SK-N-SH treated with all-trans-retinoic acid at 6 μM for 48 hours (cell line): ENCODE measurements around the gene B9D1.

Experiments used
- ATAC-seq: fragments of 200-7000 bp; cut with Tn5 transposase; 3 replicates; pipeline ENCODE4 v1.9.1; 2020; ENCODE audit warnings: mild to moderate bottlenecking, moderate library complexity
- ARNTL ChIP-seq: fragments of 450-650 bp; formaldehyde crosslinking; IDR thresholded peaks from 2 replicates; pipeline ENCODE4 v1.5.0; 2020; ENCODE audit warnings: low read depth, mild to moderate bottlenecking, moderate library complexity, borderline replicate concordance
- BACH2 ChIP-seq: fragments of 250-450 bp; sonication (Bioruptor Pico); IDR thresholded peaks from 2 replicates; pipeline ENCODE4 v1.9.0; 2021; ENCODE audit warnings: mild to moderate bottlenecking, borderline replicate concordance
- ESRRG ChIP-seq: fragments of 250-450 bp; sonication (Bioruptor Pico); IDR thresholded peaks from 2 replicates; pipeline ENCODE4 v1.6.1; 2021; ENCODE audit warnings: mild to moderate bottlenecking
- GLIS3 ChIP-seq: fragments of 250-450 bp; sonication (Bioruptor Pico); IDR thresholded peaks from 2 replicates; pipeline ENCODE4 v1.5.0; 2020; ENCODE audit warnings: mild to moderate bottlenecking, moderate library complexity
- OSR1 ChIP-seq: fragments of 250-450 bp; sonication (Bioruptor Pico); IDR thresholded peaks from 2 replicates; pipeline ENCODE4 v1.8.0; 2022; ENCODE audit warnings: moderate library complexity, mild to moderate bottlenecking, inconsistent platforms
- PPARA ChIP-seq: fragments of 250-450 bp; sonication (Bioruptor Pico); IDR thresholded peaks from 2 replicates; pipeline ENCODE4 v1.5.0; 2020; ENCODE audit warnings: mild to moderate bottlenecking, borderline replicate concordance
- RARB ChIP-seq: fragments of 250-450 bp; sonication (Bioruptor Pico); IDR thresholded peaks from 2 replicates; pipeline ENCODE4 v1.8.0; 2021; ENCODE audit warnings: mild to moderate bottlenecking, moderate library complexity
- SNAI2 ChIP-seq: fragments of 250-450 bp; sonication (Bioruptor Pico); IDR thresholded peaks from 2 replicates; pipeline ENCODE4 v1.5.0; 2020; ENCODE audit warnings: mild to moderate bottlenecking, moderate library complexity
- TCF4 ChIP-seq: fragments of 250-450 bp; sonication (Bioruptor Pico); IDR thresholded peaks from 2 replicates; pipeline ENCODE4 v1.8.0; 2021; ENCODE audit warnings: mild to moderate bottlenecking, moderate library complexity, borderline replicate concordance
- TOX ChIP-seq: fragments of 250-450 bp; sonication (Bioruptor Pico); IDR thresholded peaks from 2 replicates; pipeline ENCODE4 v1.8.0; 2021; ENCODE audit warnings: mild to moderate bottlenecking, moderate library complexity, borderline replicate concordance
- TSHZ2 ChIP-seq: fragments of 250-450 bp; sonication (Bioruptor Pico); IDR thresholded peaks from 2 replicates; pipeline ENCODE4 v1.5.0; 2020; ENCODE audit warnings: mild to moderate bottlenecking, moderate library complexity
- ZC3H10 ChIP-seq: fragments of 250-450 bp; sonication (Bioruptor Pico); IDR thresholded peaks from 2 replicates; pipeline ENCODE4 v1.5.1; 2021; ENCODE audit warnings: mild to moderate bottlenecking, moderate library complexity
- ZFP3 ChIP-seq: fragments of 250-450 bp; sonication (Bioruptor Pico); IDR thresholded peaks from 2 replicates; pipeline ENCODE4 v1.5.0; 2020; ENCODE audit warnings: mild to moderate bottlenecking, moderate library complexity
- ZFP30 ChIP-seq: fragments of 450-650 bp; formaldehyde crosslinking; IDR thresholded peaks from 2 replicates; pipeline ENCODE4 v1.5.0; 2022; ENCODE audit warnings: mild to moderate bottlenecking, moderate library complexity
- ZNF565 ChIP-seq: fragments of 450-650 bp; formaldehyde crosslinking; conservative IDR thresholded peaks from 2 replicates; pipeline ENCODE4 v1.5.0; 2020; ENCODE audit warnings: low read depth, mild to moderate bottlenecking, moderate library complexity
- ZNF70 ChIP-seq: fragments of 450-650 bp; formaldehyde crosslinking; IDR thresholded peaks from 2 replicates; pipeline ENCODE4 v1.5.0; 2020; ENCODE audit warnings: mild to moderate bottlenecking, moderate library complexity
- TF ChIP-seq, protein P1 (sequence below): fragments of 250-450 bp; sonication (Bioruptor Pico); IDR thresholded peaks from 2 replicates; pipeline ENCODE4 v1.8.0; 2020; ENCODE audit warnings: mild to moderate bottlenecking, moderate library complexity, borderline replicate concordance
- TF ChIP-seq, protein P2 (sequence below): fragments of 250-450 bp; sonication (Bioruptor Pico); IDR thresholded peaks from 2 replicates; pipeline ENCODE4 v1.5.1; 2020; ENCODE audit warnings: low read depth, mild to moderate bottlenecking, moderate library complexity
- TF ChIP-seq, protein P3 (sequence below): fragments of 250-450 bp; sonication (Bioruptor Pico); IDR thresholded peaks from 2 replicates; pipeline ENCODE4 v1.8.0; 2021; ENCODE audit warnings: low read depth, mild to moderate bottlenecking, moderate library complexity, borderline replicate concordance

Gene B9D1

DNA sequence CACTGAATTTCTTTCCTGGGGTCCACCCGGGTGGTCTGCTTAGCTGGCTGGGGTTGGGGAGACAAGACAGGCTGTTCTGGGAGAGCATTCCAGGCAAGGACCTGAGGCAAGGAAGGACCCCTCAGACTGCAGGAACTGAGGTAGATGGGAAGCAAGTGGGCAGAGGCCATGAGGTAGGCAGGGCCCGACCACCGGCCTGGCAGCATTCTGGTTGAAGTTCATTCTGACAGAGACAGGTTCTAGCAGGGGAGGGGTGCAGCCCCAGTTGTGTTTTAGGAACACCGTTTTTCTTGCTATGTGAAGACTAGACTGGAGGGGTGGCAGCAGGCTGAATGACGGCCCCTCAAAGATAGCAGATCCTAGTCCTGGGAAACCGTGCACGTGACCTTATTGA lies 17.5 kb downstream of the B9D1 start:
- no peak for ATAC-seq
- no peak for TF ChIP-seq ZFP30 (CRISPR knock-in tag)
- no peak for TF ChIP-seq TOX (CRISPR knock-in tag)
- no peak for TF ChIP-seq RARB (CRISPR knock-in tag)
- TF ChIP-seq BACH2 (CRISPR knock-in tag): no peak
- no peak for TF ChIP-seq TSHZ2 (CRISPR knock-in tag)
- no peak for TF ChIP-seq PPARA (CRISPR knock-in tag)
- TF ChIP-seq, protein P1, sequence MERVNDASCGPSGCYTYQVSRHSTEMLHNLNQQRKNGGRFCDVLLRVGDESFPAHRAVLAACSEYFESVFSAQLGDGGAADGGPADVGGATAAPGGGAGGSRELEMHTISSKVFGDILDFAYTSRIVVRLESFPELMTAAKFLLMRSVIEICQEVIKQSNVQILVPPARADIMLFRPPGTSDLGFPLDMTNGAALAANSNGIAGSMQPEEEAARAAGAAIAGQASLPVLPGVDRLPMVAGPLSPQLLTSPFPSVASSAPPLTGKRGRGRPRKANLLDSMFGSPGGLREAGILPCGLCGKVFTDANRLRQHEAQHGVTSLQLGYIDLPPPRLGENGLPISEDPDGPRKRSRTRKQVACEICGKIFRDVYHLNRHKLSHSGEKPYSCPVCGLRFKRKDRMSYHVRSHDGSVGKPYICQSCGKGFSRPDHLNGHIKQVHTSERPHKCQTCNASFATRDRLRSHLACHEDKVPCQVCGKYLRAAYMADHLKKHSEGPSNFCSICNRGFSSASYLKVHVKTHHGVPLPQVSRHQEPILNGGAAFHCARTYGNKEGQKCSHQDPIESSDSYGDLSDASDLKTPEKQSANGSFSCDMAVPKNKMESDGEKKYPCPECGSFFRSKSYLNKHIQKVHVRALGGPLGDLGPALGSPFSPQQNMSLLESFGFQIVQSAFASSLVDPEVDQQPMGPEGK (CRISPR knock-in tag): no peak
- TF ChIP-seq, protein P2, sequence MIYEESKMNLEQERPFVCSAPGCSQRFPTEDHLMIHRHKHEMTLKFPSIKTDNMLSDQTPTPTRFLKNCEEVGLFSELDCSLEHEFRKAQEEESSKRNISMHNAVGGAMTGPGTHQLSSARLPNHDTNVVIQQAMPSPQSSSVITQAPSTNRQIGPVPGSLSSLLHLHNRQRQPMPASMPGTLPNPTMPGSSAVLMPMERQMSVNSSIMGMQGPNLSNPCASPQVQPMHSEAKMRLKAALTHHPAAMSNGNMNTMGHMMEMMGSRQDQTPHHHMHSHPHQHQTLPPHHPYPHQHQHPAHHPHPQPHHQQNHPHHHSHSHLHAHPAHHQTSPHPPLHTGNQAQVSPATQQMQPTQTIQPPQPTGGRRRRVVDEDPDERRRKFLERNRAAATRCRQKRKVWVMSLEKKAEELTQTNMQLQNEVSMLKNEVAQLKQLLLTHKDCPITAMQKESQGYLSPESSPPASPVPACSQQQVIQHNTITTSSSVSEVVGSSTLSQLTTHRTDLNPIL (CRISPR knock-in tag): no peak
- TF ChIP-seq ZC3H10 (CRISPR knock-in tag): no peak
- TF ChIP-seq TCF4 (CRISPR knock-in tag): no peak
- no peak for TF ChIP-seq ZFP3 (CRISPR knock-in tag)

DNA sequence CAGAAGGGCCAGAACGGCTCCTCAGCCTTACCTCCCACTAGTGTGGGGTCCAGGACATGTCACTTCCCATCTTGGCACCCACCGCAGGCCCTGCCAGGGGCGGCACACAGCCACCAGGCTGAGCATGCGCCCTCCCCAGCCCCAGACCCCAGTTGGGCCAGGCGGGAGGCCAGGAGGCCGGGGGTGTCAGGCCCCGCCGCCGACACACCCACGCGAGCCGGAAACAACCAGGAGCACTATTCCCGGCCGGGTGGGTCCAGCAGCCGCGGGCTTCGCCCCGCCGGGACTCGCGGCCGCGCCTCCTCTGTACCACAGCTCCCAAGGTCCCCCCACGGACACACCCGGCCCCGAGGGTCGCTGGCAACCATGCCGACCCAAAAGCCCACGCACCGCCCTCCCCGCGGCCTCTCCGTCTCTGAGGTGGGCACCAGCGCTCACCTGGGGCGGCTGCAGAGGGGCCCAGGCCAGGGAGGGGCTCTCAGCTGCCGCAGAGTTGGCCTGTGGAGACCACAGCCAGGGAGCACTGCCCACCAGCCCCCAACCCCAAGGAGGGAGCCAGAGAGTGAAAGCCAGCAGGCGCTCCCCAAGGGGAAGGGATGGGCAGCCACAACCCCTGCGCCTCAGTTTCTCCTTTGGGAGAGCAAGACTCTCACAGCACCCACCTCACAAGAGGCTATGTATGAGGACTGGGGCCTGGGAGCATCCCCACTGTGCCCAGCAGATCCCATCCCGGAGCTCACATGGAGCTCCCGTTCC lies 18.0 kb downstream of the B9D1 start:
- no peak for ATAC-seq
- TF ChIP-seq, protein P2 (CRISPR knock-in tag): no peak
- TF ChIP-seq, protein P3, sequence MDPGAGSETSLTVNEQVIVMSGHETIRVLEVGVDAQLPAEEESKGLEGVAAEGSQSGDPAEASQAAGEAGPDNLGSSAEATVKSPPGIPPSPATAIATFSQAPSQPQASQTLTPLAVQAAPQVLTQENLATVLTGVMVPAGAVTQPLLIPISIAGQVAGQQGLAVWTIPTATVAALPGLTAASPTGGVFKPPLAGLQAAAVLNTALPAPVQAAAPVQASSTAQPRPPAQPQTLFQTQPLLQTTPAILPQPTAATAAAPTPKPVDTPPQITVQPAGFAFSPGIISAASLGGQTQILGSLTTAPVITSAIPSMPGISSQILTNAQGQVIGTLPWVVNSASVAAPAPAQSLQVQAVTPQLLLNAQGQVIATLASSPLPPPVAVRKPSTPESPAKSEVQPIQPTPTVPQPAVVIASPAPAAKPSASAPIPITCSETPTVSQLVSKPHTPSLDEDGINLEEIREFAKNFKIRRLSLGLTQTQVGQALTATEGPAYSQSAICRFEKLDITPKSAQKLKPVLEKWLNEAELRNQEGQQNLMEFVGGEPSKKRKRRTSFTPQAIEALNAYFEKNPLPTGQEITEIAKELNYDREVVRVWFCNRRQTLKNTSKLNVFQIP (CRISPR knock-in tag): no peak
- TF ChIP-seq TCF4 (CRISPR knock-in tag) (no peak), ZNF565 (CRISPR knock-in tag) (no peak), RARB (CRISPR knock-in tag) (no peak), ZC3H10 (CRISPR knock-in tag) (no peak), GLIS3 (CRISPR knock-in tag) (no peak), TSHZ2 (CRISPR knock-in tag) (no peak), ZNF70 (CRISPR knock-in tag) (no peak), OSR1 (no peak), TOX (CRISPR knock-in tag) (no peak), SNAI2 (CRISPR knock-in tag) (no peak), ARNTL (no peak), ESRRG (CRISPR knock-in tag) (no peak), BACH2 (CRISPR knock-in tag) (no peak), ZFP3 (CRISPR knock-in tag) (no peak)
- TF ChIP-seq, protein P1 (CRISPR knock-in tag): no peak
